ENCODE results near the gene FOXM1. TPM values are rescaled to one million over a fixed set of nuclear protein-coding genes. Genes with fewer than 3 reads are reported as not detected.
A peak's percentile ranks its signal among the peaks of the same experiment; 100 is the strongest.
"Not testable (repeated sequence)": the region's sequence is repeated elsewhere in the genome, so short reads cannot be mapped to it uniquely, and the experiment has no call there.

Gene FOXM1
- total RNA-seq, 1 experiment from 2014 or later, result 23.8 TPM

DNA sequence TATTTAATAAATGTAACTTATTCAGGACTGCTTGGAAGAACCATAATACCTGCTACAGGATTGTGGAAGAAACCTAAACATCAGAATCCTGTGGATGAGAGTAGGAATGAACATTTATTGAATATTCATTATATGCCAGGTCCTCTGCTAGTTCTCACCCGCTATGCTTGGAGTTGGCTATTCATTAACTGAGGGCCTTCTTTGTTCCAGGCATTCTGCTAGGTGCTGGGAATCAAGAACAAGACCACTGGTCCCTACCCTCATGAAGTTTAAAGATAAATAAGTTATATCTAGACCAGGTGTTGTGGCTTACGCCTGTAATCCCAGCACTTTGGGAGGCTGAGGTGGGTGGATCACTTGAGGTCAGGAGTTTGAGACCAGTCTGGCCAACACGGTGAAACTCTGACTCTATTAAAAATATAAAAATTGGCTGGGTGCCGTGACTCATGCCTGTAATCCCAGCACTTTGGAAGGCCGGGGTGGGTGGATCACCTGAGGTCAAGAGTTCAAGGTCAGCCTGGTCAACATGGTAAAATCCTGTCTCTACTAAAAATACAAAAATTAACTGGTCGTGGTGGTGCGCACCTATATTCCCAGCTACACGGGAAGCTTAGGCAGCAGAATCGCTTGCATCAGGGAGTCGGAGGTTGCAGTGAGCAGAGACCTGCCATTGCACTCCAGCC lies 9.9 kb upstream of the FOXM1 start:
- no peak for DNase-seq (ENCODE audit: extremely low read depth, low read depth)

DNA sequence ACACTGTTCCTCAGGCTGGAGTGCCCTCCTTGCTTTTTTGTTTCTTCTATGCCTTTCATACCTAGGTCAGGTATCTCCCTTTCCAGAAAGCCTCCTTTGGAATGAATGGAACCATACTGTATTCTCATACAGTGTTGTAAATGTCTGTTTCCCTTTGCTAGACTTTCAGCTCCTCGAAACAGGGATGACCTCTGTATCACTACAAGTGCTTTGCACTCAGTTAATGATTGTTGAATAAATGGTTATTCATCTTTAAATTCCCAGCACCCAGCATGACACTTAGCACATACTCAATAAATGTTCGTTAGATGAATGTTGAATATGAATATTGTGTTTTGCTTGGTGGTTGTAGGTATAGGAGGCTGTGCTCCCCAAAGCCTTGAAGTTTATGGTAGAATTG lies 7.8 kb upstream of the FOXM1 start:
- DNase-seq (ENCODE audit: extremely low read depth, low read depth), result no peak

DNA sequence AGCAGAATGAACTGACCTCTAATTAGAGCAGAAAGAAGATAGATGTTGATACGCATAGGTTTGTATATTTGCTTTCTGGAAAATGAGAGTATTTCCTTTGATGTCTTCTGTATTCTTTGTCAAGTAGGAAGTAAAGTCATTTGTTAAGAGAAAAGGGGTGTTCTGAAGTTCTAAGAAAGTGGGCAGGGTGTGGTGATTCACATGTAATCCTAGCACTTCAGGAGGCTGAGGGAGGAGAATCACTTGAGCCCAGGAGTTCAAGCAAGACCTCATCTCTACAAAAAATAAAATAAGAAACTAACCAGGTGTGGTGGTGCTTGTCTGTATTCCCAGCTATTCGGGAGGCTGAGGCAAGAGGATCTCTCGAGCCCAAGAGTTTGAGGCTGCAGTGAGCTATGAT lies 2.9 kb upstream of the FOXM1 start:
- no peak for DNase-seq (ENCODE audit: extremely low read depth, low read depth)

DNA sequence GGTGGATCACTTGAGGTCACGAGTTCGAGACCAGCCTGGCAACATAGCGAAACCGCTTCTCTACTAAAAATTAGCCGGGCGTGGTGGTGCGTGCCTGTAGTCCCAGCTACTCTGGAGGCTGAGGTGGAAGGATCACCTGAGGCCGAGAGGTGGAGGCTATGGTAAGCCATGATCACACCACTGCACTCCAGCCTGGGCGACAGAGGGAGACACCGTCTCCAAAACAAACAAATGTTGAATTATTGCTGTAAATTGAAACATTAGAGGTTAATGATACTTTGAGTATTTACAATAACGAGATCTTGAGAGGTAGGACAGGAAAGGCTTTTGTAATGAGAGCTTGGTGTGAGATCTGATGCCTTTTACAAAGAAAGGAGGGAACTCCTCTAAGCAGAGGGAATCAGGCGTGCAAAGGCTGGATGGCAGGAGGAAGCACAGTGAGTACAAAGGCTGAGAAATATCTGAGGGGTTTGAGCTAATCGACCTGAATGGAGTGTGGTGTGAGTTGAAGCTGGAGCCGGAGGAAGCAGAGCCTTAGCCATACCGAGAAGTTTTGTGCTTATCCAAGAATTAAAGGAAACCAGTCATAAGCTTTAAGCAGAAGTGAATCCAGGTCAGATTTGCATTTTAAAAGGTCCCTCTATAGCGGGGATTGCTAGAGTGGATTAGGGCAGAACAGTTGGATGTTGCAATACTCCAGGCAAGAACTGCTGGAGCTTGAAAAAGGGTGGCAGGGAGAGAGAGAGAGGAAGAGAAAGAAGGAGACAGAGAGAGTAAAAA lies 1.2 kb upstream of the FOXM1 start:
- no peak for DNase-seq (ENCODE audit: extremely low read depth, low read depth)

DNA sequence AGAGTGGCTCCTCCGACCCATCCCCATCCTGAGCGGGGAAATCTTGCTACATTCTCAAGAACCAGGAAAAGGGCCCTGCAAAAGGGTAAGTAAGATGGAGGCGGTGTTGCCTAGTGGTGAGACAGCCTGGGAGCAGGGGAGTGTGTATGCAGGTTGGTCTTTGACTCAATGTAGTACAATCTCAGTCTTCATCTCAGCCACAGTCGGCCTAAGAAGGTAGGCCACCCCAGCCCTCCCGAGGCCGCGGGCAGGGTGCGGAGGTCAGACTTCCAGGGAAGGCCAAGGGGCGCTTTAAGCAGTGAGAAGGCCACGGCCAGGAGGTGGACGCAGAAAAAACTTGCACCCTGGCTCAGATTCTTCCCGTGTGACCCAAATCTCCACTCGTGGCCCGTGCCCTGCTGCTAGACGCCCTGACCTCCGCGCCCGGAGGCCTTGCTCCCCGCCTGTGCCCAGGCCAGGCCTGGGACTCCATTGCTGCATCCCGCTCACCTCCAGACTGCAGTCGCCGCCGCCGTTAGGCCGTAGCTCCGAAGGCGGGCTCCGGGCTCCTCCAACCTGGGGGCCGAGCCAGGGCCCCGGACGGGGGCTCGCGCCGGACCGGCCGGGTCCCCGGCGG lies 435 bp downstream of the FOXM1 start:
- no peak for DNase-seq (ENCODE audit: extremely low read depth, low read depth)

DNA sequence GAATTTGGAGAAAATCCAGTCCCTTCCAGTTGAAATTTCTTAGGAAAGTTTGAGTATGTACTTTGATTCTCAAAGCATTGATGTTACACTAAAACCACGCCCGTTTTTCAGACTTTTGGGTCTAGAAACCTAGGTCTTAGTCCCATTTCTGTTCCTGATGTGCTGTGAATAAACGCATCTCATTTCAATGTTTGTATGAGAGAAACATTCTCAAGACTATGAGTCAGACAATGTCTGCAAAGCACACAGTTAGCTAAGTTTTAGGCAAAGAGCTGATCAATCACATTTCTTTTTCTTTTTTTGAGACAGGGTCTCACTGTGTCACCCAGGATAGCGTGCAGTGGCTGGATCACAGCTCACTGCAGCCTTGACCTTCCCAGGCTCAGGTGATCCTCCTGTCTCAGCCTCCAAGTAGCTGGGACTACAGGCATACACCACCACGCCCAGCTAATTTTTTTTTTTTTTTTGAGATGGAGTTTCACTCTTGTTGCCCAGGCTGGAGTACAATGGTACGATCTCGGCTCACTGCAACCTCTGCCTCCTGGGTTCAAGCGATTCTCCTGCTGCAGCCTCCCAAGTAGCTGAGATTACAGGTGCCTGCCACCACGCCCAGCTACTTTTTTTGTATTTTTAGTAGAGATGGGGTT lies 7.9 kb downstream of the FOXM1 start:
- not testable (repeated sequence) for DNase-seq (ENCODE audit: extremely low read depth, low read depth)

DNA sequence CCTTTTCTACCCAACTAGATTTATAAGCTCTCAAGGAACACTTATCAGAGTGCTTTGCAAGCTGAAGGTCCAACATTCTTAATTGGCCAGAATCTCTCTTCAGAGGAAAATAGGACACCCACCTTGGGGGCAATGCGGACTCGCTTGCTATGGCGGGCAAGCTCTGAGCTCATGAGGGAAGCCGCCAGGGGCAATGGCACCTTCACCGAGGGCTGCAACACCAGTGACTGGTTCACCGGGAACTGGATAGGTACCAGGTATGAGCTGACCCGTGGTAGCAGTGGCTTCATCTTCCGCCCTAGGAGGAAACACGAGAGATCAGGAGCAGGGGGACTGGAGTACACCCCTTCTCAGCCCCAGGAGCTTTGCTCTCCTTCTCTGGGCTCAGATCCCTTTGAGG lies 12.8 kb downstream of the FOXM1 start:
- no peak for DNase-seq (ENCODE audit: extremely low read depth, low read depth)

DNA sequence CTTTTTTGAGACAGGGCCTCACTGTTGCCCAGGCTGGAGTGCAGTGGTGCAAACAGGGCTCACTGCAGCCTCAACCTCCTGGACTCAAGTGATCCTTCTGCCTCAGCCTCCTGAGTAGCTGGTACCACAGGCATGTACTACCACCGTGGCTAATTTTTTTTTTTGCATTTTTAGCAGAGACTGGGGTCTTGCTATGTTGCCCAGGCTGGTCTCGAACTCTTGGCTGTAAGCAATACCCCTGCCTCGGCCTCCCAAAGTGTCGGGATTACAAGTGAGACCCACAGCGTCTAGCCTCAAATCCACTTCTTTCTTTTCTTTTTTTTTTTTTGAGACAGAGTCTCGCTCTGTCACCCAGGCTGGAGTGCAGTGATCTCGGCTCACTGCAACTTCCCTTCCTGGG lies 13.6 kb downstream of the FOXM1 start:
- not testable (repeated sequence) for DNase-seq (ENCODE audit: extremely low read depth, low read depth)

DNA sequence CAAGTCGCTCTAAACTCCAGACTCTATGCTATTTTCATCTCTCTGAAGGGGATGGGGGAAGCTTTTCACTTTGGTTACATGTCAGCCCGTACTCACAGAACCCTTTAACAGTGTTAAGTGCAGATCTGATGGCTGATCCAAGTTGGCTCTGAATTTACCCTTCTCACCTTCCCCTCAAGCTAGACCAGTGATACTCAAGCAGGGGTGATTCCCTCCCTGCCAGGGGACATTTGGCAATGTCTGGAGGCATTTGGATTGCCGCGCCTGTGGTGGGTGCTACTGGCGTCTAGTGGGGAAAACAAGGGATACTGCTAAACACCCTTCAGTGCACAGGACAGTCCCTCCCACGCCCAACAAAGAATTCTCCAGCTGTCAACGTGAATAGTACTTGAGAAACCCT lies 14.1 kb downstream of the FOXM1 start:
- DNase-seq (ENCODE audit: extremely low read depth, low read depth), result no peak

DNA sequence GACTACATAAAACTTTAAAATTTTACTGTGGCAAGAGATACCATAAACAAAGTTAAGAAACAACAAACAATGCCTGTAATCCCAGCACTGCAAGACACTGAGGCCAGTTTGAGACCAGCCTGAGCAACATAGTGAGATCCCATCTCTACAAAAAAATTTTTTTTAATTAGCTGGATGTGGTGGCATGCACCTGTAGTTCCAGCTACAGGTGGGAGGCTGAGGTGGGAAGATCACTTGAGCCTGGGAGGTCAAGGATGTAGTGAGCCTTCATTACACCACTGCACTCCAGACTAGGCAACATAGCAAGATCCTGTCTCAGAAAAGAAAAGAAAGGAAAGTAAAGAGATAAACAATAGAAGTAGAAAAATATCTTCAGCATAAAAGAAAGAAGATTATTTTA lies 16.8 kb downstream of the FOXM1 start:
- DNase-seq (ENCODE audit: extremely low read depth, low read depth), result no peak

DNA sequence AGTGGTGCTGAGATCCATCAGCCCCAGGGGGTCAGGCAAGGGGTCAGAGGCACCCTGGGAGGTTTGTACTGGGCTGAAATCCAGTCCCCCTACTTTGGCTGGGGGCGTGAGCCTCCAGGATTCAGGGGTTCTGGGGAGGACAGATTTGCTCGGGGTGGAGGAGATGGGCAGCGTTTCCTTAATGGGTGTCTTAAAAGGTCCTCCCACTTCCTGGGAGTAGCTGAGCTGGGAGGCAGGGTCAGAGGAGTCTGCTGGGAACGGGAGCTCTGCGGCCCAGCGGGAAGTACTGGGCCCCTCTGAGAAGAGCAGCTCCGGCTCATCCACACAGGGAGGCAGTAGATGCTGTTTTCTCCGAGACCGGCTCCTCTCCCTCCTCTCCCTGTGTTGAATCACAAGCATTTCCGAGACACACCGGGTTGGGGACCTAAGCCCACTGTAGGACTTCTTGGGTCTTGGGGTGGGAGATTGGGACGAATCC lies 18.0 kb downstream of the FOXM1 start:
- no peak for DNase-seq (ENCODE audit: extremely low read depth, low read depth)

DNA sequence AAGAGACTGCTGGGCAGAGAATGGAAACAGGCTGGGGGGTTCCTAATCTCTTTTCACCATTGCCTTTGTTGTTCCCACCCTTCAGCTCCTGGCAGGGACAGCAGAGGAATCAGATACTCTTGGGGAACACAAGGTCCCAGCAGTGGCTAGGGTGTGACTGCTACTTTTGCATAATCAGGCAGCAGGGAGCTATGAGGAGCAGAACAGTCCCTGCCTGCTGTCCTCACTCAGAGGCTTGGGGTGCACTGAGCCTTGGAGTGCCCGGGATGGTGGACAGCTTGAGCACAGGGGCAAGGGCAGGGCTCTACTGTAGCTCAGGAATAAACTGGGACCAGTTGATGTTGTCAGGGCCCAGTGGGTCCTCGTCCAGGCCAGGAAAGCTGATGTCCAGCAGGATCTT lies 18.6 kb downstream of the FOXM1 start:
- DNase-seq (ENCODE audit: extremely low read depth, low read depth), result no peak

DNA sequence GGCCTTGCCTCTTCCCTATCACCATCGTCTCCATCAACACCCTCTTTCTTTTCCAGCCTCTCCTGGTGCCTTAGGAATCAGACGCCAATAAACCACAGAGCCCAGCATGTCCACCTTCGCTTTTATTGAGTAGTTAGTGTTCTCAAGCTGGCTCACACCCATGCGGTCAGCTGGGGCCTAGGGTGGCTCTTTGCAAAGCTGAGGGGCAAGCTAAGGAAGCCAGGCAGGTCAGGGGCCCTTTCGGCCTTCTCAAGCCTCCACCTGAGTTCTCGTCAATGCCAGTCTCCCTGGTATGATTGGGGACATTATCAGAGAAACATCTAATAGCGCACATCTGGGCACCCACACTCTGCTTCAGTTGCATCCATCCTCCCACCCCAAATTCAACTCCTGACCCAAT lies 19.4 kb downstream of the FOXM1 start:
- no peak for DNase-seq (ENCODE audit: extremely low read depth, low read depth)

DNA sequence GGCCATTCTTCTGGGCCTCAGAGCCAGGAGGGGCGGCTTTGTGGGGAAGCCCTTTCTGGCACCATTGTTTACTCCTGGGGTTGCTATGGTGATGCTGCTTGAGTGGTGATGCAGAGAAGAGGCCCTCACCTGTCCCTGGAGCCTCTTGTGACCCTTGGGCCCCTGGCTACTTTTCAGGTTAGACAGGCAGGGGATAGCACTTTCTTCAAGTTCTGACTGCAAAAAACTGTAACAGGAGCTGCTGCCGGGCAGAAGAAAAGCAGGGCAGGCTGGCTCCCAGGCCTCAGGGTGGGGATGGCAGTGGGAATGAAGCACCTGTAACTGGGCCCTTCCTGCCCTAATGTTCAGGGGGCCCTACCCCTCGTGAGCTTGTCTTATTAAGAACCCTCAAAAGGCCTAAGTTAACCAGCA lies 19.9 kb downstream of the FOXM1 start, which contains the start of gene TEX52:
Gene TEX52, minus strand, starts transcription at position 19 of the 411 bp plus-strand sequence. Its CDS starts 13 bp downstream, at position 6.
- DNase-seq (ENCODE audit: extremely low read depth, low read depth), result no peak

DNA sequence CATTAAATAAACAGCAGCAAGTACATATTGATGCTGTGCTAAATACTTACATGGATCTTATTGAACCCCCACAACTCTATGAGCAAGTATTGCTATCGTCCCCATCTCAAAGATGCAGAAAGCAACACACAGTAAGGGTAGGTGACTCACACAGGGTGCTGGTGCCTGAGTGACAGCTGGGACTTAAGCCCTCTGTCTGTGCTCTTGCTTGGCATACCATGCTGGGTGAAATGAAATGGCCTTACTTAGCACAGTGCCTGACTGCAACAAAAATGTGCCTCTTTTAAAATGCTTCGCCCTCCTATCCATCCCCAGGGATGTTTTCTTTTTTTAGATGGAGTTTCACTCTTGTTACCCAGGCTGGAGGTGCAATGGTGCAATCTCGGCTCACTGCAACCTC lies 20.9 kb downstream of the FOXM1 start:
- DNase-seq (ENCODE audit: extremely low read depth, low read depth), result no peak

DNA sequence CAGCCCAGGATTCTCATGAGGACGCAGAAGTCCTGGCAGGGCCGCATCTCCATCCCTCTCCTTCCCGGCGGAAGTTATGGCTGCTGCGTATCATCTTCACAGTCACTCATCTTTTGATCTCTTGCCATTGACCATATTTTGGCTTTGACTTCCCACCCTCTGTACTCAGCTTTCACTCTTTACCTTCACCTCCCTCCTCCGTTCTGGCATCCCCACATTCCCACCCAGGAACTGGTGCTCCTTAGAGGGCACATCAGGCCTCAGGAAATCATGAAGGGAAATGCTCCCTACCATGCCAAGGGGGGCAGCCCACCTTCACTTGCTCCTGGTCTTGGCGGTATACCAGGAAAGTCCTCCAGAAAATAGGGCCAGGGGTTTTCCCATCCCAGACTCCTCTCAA lies 21.4 kb downstream of the FOXM1 start:
- no peak for DNase-seq (ENCODE audit: extremely low read depth, low read depth)

DNA sequence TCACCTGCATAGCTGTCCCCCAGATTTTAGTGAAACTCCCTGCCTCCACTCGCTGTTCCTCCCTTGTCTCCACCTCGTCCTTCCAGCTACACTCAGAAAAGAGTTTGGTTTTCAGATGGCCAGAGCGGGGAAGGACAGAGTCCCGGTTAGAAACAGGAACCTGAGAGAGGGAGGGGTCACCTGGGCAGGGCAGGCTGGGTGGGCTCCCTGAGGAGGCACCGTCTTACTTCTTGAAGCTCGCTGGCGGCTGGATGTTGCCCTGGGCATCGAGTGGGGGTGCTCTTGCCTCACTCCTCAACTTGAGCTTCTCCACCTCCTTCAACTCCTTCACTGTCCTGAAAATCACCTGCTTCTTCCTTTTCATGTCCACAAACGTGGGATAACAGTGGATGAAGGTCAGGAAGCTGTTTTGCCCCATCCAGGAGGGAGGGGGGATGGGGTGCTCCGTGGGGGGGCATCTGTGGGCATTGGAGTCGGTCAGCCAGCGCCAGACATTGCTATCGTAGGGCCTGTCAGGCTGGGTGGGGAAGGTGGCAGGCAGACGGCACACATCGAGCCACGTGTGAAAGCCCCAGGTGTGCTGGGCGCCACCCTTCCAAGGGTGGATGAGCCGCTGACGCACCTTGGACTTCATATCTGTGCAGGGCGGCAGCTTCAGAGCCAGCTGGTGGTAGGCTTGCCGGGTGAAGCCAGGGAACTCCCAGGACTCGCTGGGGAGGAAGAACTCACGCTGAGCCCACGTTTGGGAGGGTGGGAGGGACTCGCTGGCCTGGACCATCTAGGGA lies 22.1 kb downstream of the FOXM1 start:
- DNase-seq (ENCODE audit: extremely low read depth, low read depth), result no peak

DNA sequence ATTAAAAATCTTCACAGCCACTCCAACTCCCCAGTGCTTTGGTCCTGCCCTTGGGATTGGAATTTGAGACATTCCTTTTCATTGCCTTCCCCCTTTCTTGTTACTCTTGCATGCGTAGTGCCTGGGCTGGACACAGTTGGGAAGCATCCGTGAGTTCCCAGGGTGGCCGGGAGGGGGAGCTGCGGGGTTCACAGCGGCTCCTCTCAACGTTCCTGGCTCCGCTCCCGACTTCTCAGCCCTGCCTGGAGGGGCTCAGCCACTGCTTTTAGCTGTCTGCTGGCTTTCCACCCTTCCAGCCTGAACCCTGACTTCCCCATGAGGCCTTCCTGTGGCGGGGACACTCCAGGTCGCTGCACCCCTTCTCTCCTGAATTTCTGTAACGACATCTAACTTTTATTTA lies 23.3 kb downstream of the FOXM1 start:
- peak; percentile 56 for DNase-seq (ENCODE audit: extremely low read depth, low read depth)

DNA sequence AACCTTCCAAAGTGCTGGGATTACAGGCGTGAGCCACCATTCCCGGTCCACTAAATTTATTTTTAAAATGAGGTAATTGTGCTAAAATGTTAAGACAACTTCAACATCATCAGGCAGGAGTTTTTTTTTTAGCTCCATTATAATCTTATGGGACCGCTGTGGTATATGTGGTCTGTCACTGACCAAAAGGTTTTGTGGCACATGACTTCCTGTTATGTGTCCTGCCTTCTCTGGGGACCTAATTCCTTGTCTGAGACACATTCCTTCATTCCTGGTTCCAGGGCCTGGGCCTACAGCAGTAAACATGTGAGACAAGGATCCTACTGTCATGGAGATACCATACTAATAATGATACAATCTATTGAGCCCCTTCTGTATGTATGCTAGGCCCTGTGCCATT lies 25.0 kb downstream of the FOXM1 start:
- no peak for DNase-seq (ENCODE audit: extremely low read depth, low read depth)

DNA sequence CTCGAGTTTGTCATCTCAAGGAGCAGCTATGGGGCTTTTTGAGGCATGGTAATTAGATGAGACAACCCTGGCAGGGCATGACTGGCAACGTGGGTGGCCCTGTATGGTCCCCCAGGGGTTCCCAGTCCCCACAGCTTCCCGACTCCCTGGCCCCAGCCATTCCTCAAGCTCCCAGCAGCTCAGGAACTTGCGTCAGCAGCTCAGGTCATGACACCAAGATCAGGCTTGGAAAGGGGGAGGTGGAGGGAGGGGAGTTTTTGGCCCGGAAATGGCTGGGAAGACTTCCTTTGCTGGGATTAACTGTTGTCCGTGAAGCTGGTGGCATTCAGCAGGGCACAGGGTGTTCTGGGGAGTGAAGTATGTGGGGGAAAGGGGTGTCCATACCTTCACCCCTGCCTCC lies 31.7 kb downstream of the FOXM1 start:
- peak; percentile 7 for DNase-seq (ENCODE audit: extremely low read depth, low read depth)

Measured in NCI-H460 (cell line).